HG03575 (cell line): ENCODE data around the gene KCP.

Experiments used
- ATAC-seq: cut with Tn5 transposase; IDR thresholded peaks from one replicate; pipeline ENCODE4 v1.9.1; 2021; ENCODE audit not compliant: unreplicated experiment, insufficient number of reproducible peaks, low FRiP score; ENCODE audit errors: extremely low read depth

The KCP gene

GRCh38 chr7:128865996-128866877 is 44.3 kb downstream of the KCP start:
- no peak for ATAC-seq

- no peak for ATAC-seq
These were observed 45.2 kb downstream of the KCP start for GRCh38 chr7:128865303-128865702.

- ATAC-seq = no peak
These were observed 47.0 kb downstream of the KCP start for GRCh38 chr7:128863433-128863989.

GRCh38 chr7:128862571-128863432 is 47.7 kb downstream of the KCP start, which contains the start of gene ATP6V1F:
ATP6V1F (plus strand) TSS chr7:128862856; CDS start chr7:128862905, 49 bp downstream.
- ATAC-seq = no peak

GRCh38 chr7:128861957-128862570 is 48.4 kb downstream of the KCP start:
- no peak for ATAC-seq

GRCh38 chr7:128860158-128861073 is 50.1 kb downstream of the KCP start:
- no peak for ATAC-seq

GRCh38 chr7:128859232-128860157 is 51.0 kb downstream of the KCP start:
- ATAC-seq = no peak

GRCh38 chr7:128858380-128859231 is 51.9 kb downstream of the KCP start:
- ATAC-seq = no peak

GRCh38 chr7:128856001-128856718 is 54.3 kb downstream of the KCP start:
- no peak for ATAC-seq

- ATAC-seq = no peak
These were observed 55.0 kb downstream of the KCP start for GRCh38 chr7:128855559-128855958.

GRCh38 chr7:128854396-128854795 is 56.1 kb downstream of the KCP start:
- no peak for ATAC-seq

GRCh38 chr7:128853799-128854198 is 56.7 kb downstream of the KCP start:
- no peak for ATAC-seq

GRCh38 chr7:128852537-128853254 is 57.8 kb downstream of the KCP start:
- ATAC-seq = no peak

GRCh38 chr7:128849804-128850490 is 60.6 kb downstream of the KCP start:
- no peak for ATAC-seq

- ATAC-seq = no peak
These were observed 61.4 kb downstream of the KCP start for GRCh38 chr7:128849156-128849515.
